Fibroblast of lung (primary cell): ENCODE data around the gene RNF115.

Experiments
- CTCF ChIP-seq, 2 donors: IDR thresholded peaks in 1 of 2; conservative IDR thresholded peaks in 1 of 2; 1 replicate in 1 of 2; 2 replicates in 1 of 2; pipeline ENCODE4 v1.5.1; 2011 to 2012; ENCODE audit warnings: low read length in 2 of 2, control low read depth in 1 of 2, inconsistent platforms in 1 of 2, low read depth in 1 of 2, mild to moderate bottlenecking in 1 of 2
- EZH2 ChIP-seq: IDR thresholded peaks from 2 replicates; pipeline ENCODE4 v1.5.1; 2012; ENCODE audit warnings: low read length, control low read depth, mild to moderate bottlenecking; ENCODE audit errors: missing control alignments

- no peak for TF ChIP-seq CTCF (conservative IDR thresholded peaks at IDR 0.05 in 1 of 2, IDR thresholded peaks at IDR 0.05 in 1 of 2; ENCODE audit: low read depth in 1 of 2, low read length in 2 of 2)
- no peak for TF ChIP-seq EZH2
Measured at GRCh38 chr1:145782272-145783099, 41.4 kb downstream of the RNF115 start.
